Activated CD4-positive, alpha-beta T cell treated with anti-CD3 and anti-CD28 coated beads, Interleukin-2, amount 10 ng/mL, durations not matched to agents 7 days and 5 days (primary cell): ENCODE data around the gene PYGB. TPM values are rescaled to one million over a fixed set of nuclear protein-coding genes. Genes with fewer than 3 reads are reported as not detected.

Experiments used
- CTCF ChIA-PET: fragments of 350-600 bp; sonication (Branson Sonifier 250); formaldehyde crosslinking; loops from one replicate; lab custom pipeline; 2021; ENCODE audit warnings: antibody characterized with exemption; lab: Charles Lee
- POLR2A ChIA-PET: fragments of 350-600 bp; sonication (Branson Sonifier 250); formaldehyde crosslinking; loops from one replicate; lab custom pipeline; 2021; ENCODE audit warnings: antibody characterized with exemption; lab: Charles Lee
- DNase-seq: peaks from one replicate; pipeline ENCODE4 v3.0.0-alpha.2; 2020
- H3K27ac Mint-ChIP-seq: one replicate; pipeline ENCODE4 v1.8.0; 2021; ENCODE audit warnings: mild to moderate bottlenecking, moderate library complexity, mixed read lengths
- H3K27me3 Mint-ChIP-seq: one replicate; pipeline ENCODE4 v1.8.0; 2021; ENCODE audit warnings: mixed read lengths
- H3K36me3 Mint-ChIP-seq: one replicate; pipeline ENCODE4 v1.8.0; 2021; ENCODE audit warnings: low read depth, mixed read lengths
- H3K4me1 Mint-ChIP-seq: one replicate; pipeline ENCODE4 v1.8.0; 2021; ENCODE audit warnings: mixed read lengths
- H3K4me3 Mint-ChIP-seq: one replicate; pipeline ENCODE4 v1.8.0; 2021; ENCODE audit warnings: mild to moderate bottlenecking, moderate library complexity, mixed read lengths
- H3K9me3 Mint-ChIP-seq: one replicate; pipeline ENCODE4 v1.8.0; 2021; ENCODE audit warnings: mixed read lengths
- total RNA-seq, 2 experiments: library from RNA; stranded (reverse); gene quantifications; one replicate each; pipeline ENCODE4 v1.2.3, GENCODE V29; 2021

PYGB gene
- total RNA-seq, 2 experiments from 2014 or later = 28.7 to 30.2 TPM

DNA sequence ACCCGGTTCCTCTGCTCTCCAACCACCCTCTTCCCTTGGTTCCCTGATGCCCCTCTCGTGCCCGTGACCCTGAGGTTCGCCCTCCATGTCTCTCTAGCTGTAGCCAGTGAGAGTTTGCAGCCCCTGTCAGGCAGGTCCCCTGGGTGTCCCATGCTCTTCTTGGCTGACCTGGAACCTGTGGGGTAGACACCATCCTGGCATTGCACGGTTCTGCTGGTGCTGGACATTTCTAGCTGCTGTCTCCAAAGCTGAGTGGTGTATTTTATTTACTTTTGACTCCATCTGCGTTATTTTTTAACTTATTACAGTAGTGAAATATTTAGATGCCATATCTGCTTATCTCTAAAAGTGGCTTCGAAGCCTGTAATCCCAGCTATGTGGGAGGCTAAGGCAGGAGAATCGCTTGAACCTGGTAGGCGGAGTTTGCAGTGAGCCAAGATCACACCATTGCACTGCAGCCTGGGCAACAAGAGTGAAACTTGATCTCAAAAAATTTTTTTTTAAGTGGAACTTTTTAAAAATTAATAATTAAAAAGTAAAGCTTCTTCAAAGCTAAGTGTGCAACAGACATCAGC, 39.8 kb upstream of the PYGB start:
- Mint-ChIP-seq H3K27ac (no peak overlapping the region), H3K4me3 (no peak overlapping the region), H3K36me3 (peaks cover 5% of the 10 kb centered on the region), H3K4me1 (peaks cover 9% of the 10 kb centered on the region), H3K9me3 (no peaks in the 10 kb centered on the region), H3K27me3 (no peaks in the 10 kb centered on the region)
- POLR2A ChIA-PET = interaction anchor here (0.6 kb wide), 1 partner anchor 504 kb away, joined by 3 read pairs; no protein-coding TSS in a partner anchor
- DNase-seq = no peak
- CTCF ChIA-PET = interaction anchor here (1.0 to 1.4 kb wide), 2 partner anchors 12 to 25 kb away, joined by 3 to 4 read pairs; no protein-coding TSS in a partner anchor

- Mint-ChIP-seq H3K27me3 (no peaks in the 10 kb centered on the region), H3K4me1 (peaks cover 1% of the 10 kb centered on the region), H3K36me3 (no peaks in the 10 kb centered on the region), H3K27ac (no peak overlapping the region), H3K9me3 (no peaks in the 10 kb centered on the region), H3K4me3 (no peak overlapping the region)
- no peak for DNase-seq
- POLR2A ChIA-PET = no interaction called here
- CTCF ChIA-PET = no interaction called here
These were observed 38.5 kb upstream of the PYGB start for GRCh38 chr20:25209400-25209799.

DNA sequence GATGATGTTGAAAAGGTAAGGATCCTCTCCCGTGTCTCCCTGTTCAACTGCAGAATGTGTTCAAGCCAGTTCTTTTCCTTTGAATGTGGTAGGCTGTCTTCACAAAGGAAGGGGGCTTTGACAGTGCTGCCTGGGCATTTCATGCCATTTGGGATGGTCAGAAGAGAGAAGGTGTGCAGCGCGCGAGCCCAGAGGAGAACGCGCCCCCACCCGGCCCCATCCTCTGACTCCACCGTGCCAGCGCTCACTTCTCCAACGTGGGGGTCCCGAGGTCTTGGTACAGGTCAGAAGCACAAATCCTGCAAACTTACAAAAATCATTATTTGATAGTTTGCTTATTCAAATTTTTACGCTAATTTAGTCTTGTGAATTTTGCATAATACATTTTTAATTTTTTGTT, 38.0 kb upstream of the PYGB start:
- H3K36me3 Mint-ChIP-seq = no peaks in the 10 kb centered on the region
- CTCF ChIA-PET = no interaction called here
- no peaks in the 10 kb centered on the region for H3K9me3 Mint-ChIP-seq
- no peak overlapping the region for H3K27ac Mint-ChIP-seq
- DNase-seq = no peak
- no peak overlapping the region for H3K4me3 Mint-ChIP-seq
- POLR2A ChIA-PET = no interaction called here
- no peaks in the 10 kb centered on the region for H3K27me3 Mint-ChIP-seq
- peaks cover 1% of the 10 kb centered on the region for H3K4me1 Mint-ChIP-seq

DNA sequence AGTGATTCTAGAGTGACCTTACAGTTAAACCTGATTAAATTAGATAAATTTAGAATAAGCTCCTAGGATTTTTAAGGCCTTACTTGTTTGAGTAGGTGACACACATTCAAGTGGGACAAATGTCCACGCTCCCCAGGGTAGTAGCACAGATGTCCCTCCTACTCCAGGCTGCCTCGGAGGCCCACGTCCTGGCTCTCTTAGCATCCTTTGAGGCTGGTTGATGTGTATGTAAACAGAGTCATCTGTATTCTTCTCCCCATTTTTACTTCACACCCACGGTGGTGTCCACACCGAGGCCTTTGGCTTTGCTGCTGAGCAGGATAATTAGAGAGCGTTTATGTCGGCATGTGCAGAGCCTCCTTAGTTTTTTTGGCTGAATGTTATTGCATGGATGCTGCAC, 36.6 kb upstream of the PYGB start:
- H3K4me3 Mint-ChIP-seq = no peak overlapping the region
- ChIA-PET CTCF (interaction anchor here (0.8 to 1.5 kb wide), 2 partner anchors 12 kb away, joined by 3 read pairs; no protein-coding TSS in a partner anchor), POLR2A (no interaction called here)
- H3K36me3 Mint-ChIP-seq = no peaks in the 10 kb centered on the region
- no peaks in the 10 kb centered on the region for H3K4me1 Mint-ChIP-seq
- no peak for DNase-seq
- no peak overlapping the region for H3K27ac Mint-ChIP-seq
- H3K9me3 Mint-ChIP-seq = no peaks in the 10 kb centered on the region
- no peaks in the 10 kb centered on the region for H3K27me3 Mint-ChIP-seq

GRCh38 chr20:25212242-25212641, 35.6 kb upstream of the PYGB start:
- no peaks in the 10 kb centered on the region for H3K36me3 Mint-ChIP-seq
- H3K4me1 Mint-ChIP-seq = no peaks in the 10 kb centered on the region
- ChIA-PET POLR2A (no interaction called here), CTCF (interaction anchor here (1.5 kb wide), 1 partner anchor 13 kb away, joined by 3 read pairs; no protein-coding TSS in a partner anchor)
- H3K27ac Mint-ChIP-seq = no peak overlapping the region
- no peak overlapping the region for H3K4me3 Mint-ChIP-seq
- no peak for DNase-seq
- no peaks in the 10 kb centered on the region for H3K27me3 Mint-ChIP-seq
- H3K9me3 Mint-ChIP-seq = no peaks in the 10 kb centered on the region

- ChIA-PET POLR2A (no interaction called here), CTCF (interaction anchor here (0.9 kb wide), 1 partner anchor 10 kb away, joined by 3 read pairs; no protein-coding TSS in a partner anchor)
- H3K27me3 Mint-ChIP-seq = no peaks in the 10 kb centered on the region
- no peaks in the 10 kb centered on the region for H3K9me3 Mint-ChIP-seq
- no peaks in the 10 kb centered on the region for H3K4me1 Mint-ChIP-seq
- no peak for DNase-seq
- no peak overlapping the region for H3K27ac Mint-ChIP-seq
- H3K36me3 Mint-ChIP-seq = no peaks in the 10 kb centered on the region
- H3K4me3 Mint-ChIP-seq = no peak overlapping the region
These were observed 34.1 kb upstream of the PYGB start for GRCh38 chr20:25213566-25214425.

DNA sequence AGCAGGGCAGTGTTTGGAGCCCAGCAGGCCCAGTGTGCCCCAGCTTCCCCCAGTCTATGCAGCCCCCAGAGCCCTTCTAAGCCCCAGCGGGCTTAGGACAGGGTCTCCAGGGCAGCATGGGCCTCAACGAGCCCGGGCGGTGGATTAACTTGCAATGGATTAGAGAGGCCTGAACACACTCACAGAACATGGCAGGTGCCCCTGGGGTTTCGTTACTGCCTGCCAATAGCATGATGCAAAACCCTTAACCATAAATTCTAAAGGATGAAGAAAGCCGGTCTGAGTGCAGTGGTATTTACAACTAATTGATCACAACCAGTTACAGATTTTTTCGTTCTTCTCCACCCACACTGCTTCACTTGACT, 33.5 kb upstream of the PYGB start:
- Mint-ChIP-seq H3K9me3 (no peaks in the 10 kb centered on the region), H3K4me1 (no peaks in the 10 kb centered on the region), H3K4me3 (no peak overlapping the region), H3K27me3 (no peaks in the 10 kb centered on the region), H3K27ac (no peak overlapping the region), H3K36me3 (no peaks in the 10 kb centered on the region)
- POLR2A ChIA-PET = no interaction called here
- CTCF ChIA-PET = interaction anchor here (0.9 kb wide), 1 partner anchor 9 kb away, joined by 3 read pairs; no protein-coding TSS in a partner anchor
- no peak for DNase-seq

DNA sequence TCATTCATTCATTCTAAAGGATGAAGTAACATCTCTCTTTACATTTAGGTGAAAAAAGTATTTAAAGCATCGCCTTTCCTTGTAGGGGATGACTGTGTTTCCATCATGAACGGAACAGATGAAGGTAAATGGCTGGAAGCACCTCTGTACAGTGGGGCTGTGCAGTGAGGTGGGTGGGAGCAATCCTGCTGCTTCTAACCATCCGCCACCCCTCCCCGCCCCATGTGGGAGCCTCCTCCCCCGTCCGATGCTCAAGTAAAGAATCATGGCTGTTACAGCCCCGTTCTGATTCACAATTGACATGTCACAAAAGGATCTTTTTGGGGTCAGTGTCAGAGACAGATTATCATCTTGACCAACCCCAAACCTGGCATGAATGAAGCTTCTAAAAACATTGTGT, 33.1 kb upstream of the PYGB start:
- H3K36me3 Mint-ChIP-seq = no peaks in the 10 kb centered on the region
- H3K9me3 Mint-ChIP-seq = no peaks in the 10 kb centered on the region
- H3K4me1 Mint-ChIP-seq = no peaks in the 10 kb centered on the region
- DNase-seq = no peak
- POLR2A ChIA-PET = no interaction called here
- H3K27ac Mint-ChIP-seq = no peak overlapping the region
- CTCF ChIA-PET = no interaction called here
- H3K27me3 Mint-ChIP-seq = no peaks in the 10 kb centered on the region
- H3K4me3 Mint-ChIP-seq = no peak overlapping the region

DNA sequence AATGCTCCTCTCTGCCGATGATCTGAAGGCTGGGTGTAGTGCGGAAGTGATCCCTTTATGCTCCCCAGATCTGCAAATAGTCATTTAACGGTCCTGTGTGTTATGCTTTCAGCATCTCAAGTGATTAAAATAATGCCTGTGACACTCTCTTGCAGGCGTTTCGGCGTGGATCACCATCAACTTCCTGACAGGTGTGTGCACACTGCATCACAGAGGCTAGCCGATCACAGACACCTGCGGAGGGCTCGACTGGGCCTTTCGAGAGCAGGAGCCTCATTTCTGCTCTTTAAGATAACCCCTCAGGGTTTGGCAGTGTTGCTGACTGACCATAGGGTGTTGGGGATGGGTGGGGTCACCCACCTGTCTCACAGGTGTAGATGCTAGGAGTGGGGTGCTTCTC, 32.4 kb upstream of the PYGB start:
- H3K4me1 Mint-ChIP-seq = no peaks in the 10 kb centered on the region
- ChIA-PET CTCF (no interaction called here), POLR2A (no interaction called here)
- no peak overlapping the region for H3K4me3 Mint-ChIP-seq
- no peaks in the 10 kb centered on the region for H3K27me3 Mint-ChIP-seq
- no peak for DNase-seq
- no peaks in the 10 kb centered on the region for H3K9me3 Mint-ChIP-seq
- H3K36me3 Mint-ChIP-seq = no peaks in the 10 kb centered on the region
- H3K27ac Mint-ChIP-seq = no peak overlapping the region

DNA sequence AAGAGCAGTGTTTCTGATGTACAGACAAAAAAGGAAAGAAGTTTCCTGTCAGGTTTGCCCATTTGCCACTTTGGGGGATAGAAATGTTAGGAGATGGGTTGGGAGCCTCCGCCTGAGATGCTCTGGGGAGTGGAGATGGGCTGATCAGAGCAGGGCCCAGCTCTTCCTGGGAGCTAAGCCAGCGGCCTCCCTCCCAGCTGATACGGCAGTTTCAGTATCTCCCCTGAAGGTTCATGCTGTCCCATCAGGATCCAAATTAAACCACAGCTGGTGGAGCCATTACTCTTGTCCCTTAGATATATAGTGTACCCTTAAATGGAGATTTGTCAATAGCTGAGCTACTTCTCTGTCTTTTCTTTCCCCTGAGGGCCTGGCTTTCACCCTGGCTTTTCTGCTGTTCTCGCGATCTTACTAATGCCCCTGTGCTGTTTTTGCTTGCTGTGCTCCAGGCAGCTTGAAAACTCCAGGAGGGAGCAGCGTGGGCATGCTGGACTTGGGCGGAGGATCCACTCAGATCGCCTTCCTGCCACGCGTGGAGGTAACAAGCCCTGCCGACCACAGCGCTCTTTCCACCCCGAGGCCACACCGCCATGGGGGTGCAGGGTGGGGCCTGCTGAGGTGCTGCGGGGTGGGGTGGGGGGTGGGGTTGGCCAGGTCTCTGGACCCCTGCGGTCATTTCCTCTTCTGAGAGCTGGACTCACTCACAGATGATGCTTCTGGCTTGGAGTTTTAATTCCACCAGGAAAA, 31.5 kb upstream of the PYGB start:
- Mint-ChIP-seq H3K4me1 (no peaks in the 10 kb centered on the region), H3K27ac (peak overlapping the region; percentile 60), H3K4me3 (no peak overlapping the region), H3K36me3 (no peaks in the 10 kb centered on the region), H3K9me3 (no peaks in the 10 kb centered on the region), H3K27me3 (no peaks in the 10 kb centered on the region)
- DNase-seq = no peak
- CTCF ChIA-PET = no interaction called here
- POLR2A ChIA-PET = no interaction called here

- DNase-seq = no peak
- H3K36me3 Mint-ChIP-seq = no peaks in the 10 kb centered on the region
- no peak overlapping the region for H3K4me3 Mint-ChIP-seq
- ChIA-PET POLR2A (no interaction called here), CTCF (no interaction called here)
- H3K27me3 Mint-ChIP-seq = no peaks in the 10 kb centered on the region
- H3K9me3 Mint-ChIP-seq = no peaks in the 10 kb centered on the region
- no peaks in the 10 kb centered on the region for H3K4me1 Mint-ChIP-seq
- no peak overlapping the region for H3K27ac Mint-ChIP-seq
These were observed 30.4 kb upstream of the PYGB start for GRCh38 chr20:25217161-25218108.

DNA sequence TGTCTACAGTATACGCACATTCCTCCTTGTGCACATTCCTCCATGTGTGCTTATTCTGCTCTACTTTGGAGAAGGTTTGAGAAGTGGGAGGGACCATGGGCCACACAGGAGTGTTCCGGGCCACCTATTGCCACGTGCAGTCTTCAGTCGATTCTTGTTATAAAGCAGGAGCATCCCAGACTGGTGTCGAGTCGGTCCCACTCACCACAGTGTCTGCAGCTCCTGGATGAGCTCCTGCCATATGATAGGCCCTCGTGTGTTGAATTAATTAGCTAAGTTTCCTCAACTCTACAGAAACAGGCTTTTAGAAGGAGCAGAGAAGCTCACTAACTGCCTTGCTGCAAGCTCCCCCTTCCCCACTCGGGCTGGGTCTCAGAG, 29.8 kb upstream of the PYGB start:
- POLR2A ChIA-PET = no interaction called here
- CTCF ChIA-PET = no interaction called here
- no peak overlapping the region for H3K27ac Mint-ChIP-seq
- H3K4me3 Mint-ChIP-seq = no peak overlapping the region
- no peaks in the 10 kb centered on the region for H3K27me3 Mint-ChIP-seq
- DNase-seq = no peak
- peaks cover under 1% of the 10 kb centered on the region for H3K4me1 Mint-ChIP-seq
- no peaks in the 10 kb centered on the region for H3K9me3 Mint-ChIP-seq
- H3K36me3 Mint-ChIP-seq = no peaks in the 10 kb centered on the region
